Measurements from ENCODE around the gene UST.

- TF ChIP-seq CTCF (IDR thresholded peaks at IDR 0.05; ENCODE audit: poor library complexity, severe bottlenecking) (no peak), TAF1 (IDR thresholded peaks at IDR 0.05; ENCODE audit: low read depth) (no peak), EZH2 (IDR thresholded peaks at IDR 0.05; ENCODE audit: borderline replicate concordance, insufficient read depth, low read length, poor library complexity, severe bottlenecking) (no peak), MXI1 (conservative IDR thresholded peaks at IDR 0.05; ENCODE audit: poor library complexity, severe bottlenecking) (no peak), EP300 (conservative IDR thresholded peaks at IDR 0.05; ENCODE audit: poor library complexity, severe bottlenecking) (no peak), POLR2AphosphoS5 (IDR thresholded peaks at IDR 0.05) (no peak), RAD21 (conservative IDR thresholded peaks at IDR 0.05) (no peak), SMC3 (conservative IDR thresholded peaks at IDR 0.05; ENCODE audit: poor library complexity) (no peak)
- TF ChIP-seq, protein P1, sequence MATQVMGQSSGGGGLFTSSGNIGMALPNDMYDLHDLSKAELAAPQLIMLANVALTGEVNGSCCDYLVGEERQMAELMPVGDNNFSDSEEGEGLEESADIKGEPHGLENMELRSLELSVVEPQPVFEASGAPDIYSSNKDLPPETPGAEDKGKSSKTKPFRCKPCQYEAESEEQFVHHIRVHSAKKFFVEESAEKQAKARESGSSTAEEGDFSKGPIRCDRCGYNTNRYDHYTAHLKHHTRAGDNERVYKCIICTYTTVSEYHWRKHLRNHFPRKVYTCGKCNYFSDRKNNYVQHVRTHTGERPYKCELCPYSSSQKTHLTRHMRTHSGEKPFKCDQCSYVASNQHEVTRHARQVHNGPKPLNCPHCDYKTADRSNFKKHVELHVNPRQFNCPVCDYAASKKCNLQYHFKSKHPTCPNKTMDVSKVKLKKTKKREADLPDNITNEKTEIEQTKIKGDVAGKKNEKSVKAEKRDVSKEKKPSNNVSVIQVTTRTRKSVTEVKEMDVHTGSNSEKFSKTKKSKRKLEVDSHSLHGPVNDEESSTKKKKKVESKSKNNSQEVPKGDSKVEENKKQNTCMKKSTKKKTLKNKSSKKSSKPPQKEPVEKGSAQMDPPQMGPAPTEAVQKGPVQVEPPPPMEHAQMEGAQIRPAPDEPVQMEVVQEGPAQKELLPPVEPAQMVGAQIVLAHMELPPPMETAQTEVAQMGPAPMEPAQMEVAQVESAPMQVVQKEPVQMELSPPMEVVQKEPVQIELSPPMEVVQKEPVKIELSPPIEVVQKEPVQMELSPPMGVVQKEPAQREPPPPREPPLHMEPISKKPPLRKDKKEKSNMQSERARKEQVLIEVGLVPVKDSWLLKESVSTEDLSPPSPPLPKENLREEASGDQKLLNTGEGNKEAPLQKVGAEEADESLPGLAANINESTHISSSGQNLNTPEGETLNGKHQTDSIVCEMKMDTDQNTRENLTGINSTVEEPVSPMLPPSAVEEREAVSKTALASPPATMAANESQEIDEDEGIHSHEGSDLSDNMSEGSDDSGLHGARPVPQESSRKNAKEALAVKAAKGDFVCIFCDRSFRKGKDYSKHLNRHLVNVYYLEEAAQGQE (IDR thresholded peaks at IDR 0.05; ENCODE audit: borderline replicate concordance): no peak
These were observed 253.2 kb downstream of the UST start for GRCh38 chr6:148999929-149000468.
